ENCODE data around the gene COL11A1. TPM values are rescaled to one million over a fixed set of nuclear protein-coding genes. Genes with fewer than 3 reads are reported as not detected.

COL11A1 gene
- total and polyA plus RNA-seq, 12 donors, result 0.27 to 61.9 (median 2.5) TPM

GRCh38 chr1:103125219-103125618, 16.9 kb upstream of the COL11A1 start:
- DNase-seq, result no peak
- Histone ChIP-seq H3K4me1 (replicated peaks in 1 of 2) (no peaks in the 10 kb centered on the region), H3K9me3 (replicated peaks in 1 of 3) (no peaks in the 10 kb centered on the region), H3K4me3 (no peak overlapping the region), H3K27me3 (no peaks in the 10 kb centered on the region), H3K36me3 (replicated peaks in 1 of 2) (no peaks in the 10 kb centered on the region), H3K27ac (no peak overlapping the region)
- intact Hi-C loops (cut with DNase I), result no loop called here
- WGBS, 4 donors, result 66 to 83% (median 75%) methylated on average over 2 of the region's 2 CpGs
- TF ChIP-seq, protein P1, sequence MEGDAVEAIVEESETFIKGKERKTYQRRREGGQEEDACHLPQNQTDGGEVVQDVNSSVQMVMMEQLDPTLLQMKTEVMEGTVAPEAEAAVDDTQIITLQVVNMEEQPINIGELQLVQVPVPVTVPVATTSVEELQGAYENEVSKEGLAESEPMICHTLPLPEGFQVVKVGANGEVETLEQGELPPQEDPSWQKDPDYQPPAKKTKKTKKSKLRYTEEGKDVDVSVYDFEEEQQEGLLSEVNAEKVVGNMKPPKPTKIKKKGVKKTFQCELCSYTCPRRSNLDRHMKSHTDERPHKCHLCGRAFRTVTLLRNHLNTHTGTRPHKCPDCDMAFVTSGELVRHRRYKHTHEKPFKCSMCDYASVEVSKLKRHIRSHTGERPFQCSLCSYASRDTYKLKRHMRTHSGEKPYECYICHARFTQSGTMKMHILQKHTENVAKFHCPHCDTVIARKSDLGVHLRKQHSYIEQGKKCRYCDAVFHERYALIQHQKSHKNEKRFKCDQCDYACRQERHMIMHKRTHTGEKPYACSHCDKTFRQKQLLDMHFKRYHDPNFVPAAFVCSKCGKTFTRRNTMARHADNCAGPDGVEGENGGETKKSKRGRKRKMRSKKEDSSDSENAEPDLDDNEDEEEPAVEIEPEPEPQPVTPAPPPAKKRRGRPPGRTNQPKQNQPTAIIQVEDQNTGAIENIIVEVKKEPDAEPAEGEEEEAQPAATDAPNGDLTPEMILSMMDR (IDR thresholded peaks at IDR 0.05), result no peak
- TF ChIP-seq POLR2A (IDR thresholded peaks at IDR 0.05), result no peak

- H3K4me1 ChIP-seq (replicated peaks in 1 of 2), result no peaks in the 10 kb centered on the region
Observed at GRCh38 chr1:103122983-103123720, 14.8 kb upstream of the COL11A1 start.

GRCh38 chr1:103120981-103121380, 12.7 kb upstream of the COL11A1 start:
- Histone ChIP-seq H3K4me1 (replicated peaks in 1 of 2) (no peaks in the 10 kb centered on the region), H3K4me3 (no peak overlapping the region), H3K27ac (no peak overlapping the region), H3K36me3 (replicated peaks in 1 of 2) (no peaks in the 10 kb centered on the region), H3K27me3 (no peaks in the 10 kb centered on the region), H3K9me3 (replicated peaks in 1 of 3) (no peaks in the 10 kb centered on the region)
- WGBS, 4 donors, result 52 to 82% (median 75%) methylated on average over 2 of the region's 2 CpGs
- intact Hi-C loops (cut with DNase I), result no loop called here
- TF ChIP-seq, protein P1 (IDR thresholded peaks at IDR 0.05), result no peak
- TF ChIP-seq POLR2A (IDR thresholded peaks at IDR 0.05), result no peak
- DNase-seq, result no peak

More at GRCh38 chr1:103122983-103123720, 14.8 kb upstream of the COL11A1 start:
- H3K4me3 ChIP-seq, result no peak overlapping the region
- no peak for DNase-seq
- H3K9me3 ChIP-seq (replicated peaks in 1 of 3), result no peaks in the 10 kb centered on the region
- no peaks in the 10 kb centered on the region for H3K36me3 ChIP-seq (replicated peaks in 1 of 2)
- H3K27ac ChIP-seq, result no peak overlapping the region
- WGBS, 4 donors, result 80 to 91% (median 86%) methylated on average over 2 of the region's 2 CpGs
- H3K27me3 ChIP-seq, result no peaks in the 10 kb centered on the region
- TF ChIP-seq, protein P1 (IDR thresholded peaks at IDR 0.05), result no peak
- no peak for TF ChIP-seq POLR2A (IDR thresholded peaks at IDR 0.05)
- intact Hi-C loops (cut with DNase I), result no loop called here

- Histone ChIP-seq H3K36me3 (replicated peaks in 1 of 2) (no peaks in the 10 kb centered on the region), H3K27me3 (no peaks in the 10 kb centered on the region), H3K4me1 (replicated peaks in 1 of 2) (peaks cover 0 to 11% of the 10 kb centered on the region in 2 donors), H3K4me3 (no peak overlapping the region), H3K9me3 (replicated peaks in 1 of 3) (no peaks in the 10 kb centered on the region), H3K27ac (no peak overlapping the region)
- DNase-seq, result no peak
- no peak for TF ChIP-seq POLR2A (IDR thresholded peaks at IDR 0.05)
- TF ChIP-seq, protein P1 (IDR thresholded peaks at IDR 0.05), result no peak
- intact Hi-C loops (cut with DNase I), result no loop called here
Observed at GRCh38 chr1:103112546-103112945, 4.2 kb upstream of the COL11A1 start.

Measured in adrenal gland (tissue), 12 donors.